Measurements from ENCODE around the gene CYP24A1.

The CYP24A1 gene

GRCh38 chr20:54184071-54184470 is 10.3 kb upstream of the CYP24A1 start:
- peaks cover 25% of the 10 kb centered on the region for H3K4me1 ChIP-seq (ENCODE audit: control insufficient read depth, insufficient read depth, low read length)
- H3K9me3 ChIP-seq (ENCODE audit: control insufficient read depth, low read length), result no peaks in the 10 kb centered on the region
- no peak overlapping the region for H3K4me3 ChIP-seq (ENCODE audit: low read length)
- H3K27me3 ChIP-seq (ENCODE audit: control insufficient read depth, insufficient read depth, low read length), result no peaks in the 10 kb centered on the region
- no peak overlapping the region for H3K9ac ChIP-seq (ENCODE audit: low read length)
- no peaks in the 10 kb centered on the region for H3K36me3 ChIP-seq (ENCODE audit: control insufficient read depth, insufficient read depth, low read length)

- Histone ChIP-seq H3K9me3 (ENCODE audit: control insufficient read depth, low read length) (no peaks in the 10 kb centered on the region), H3K4me3 (ENCODE audit: low read length) (no peak overlapping the region)
These were observed 7.1 kb upstream of the CYP24A1 start for GRCh38 chr20:54180931-54181330.

GRCh38 chr20:54179946-54180345 is 6.2 kb upstream of the CYP24A1 start:
- H3K4me3 ChIP-seq (ENCODE audit: low read length), result no peak overlapping the region
- H3K9me3 ChIP-seq (ENCODE audit: control insufficient read depth, low read length), result no peaks in the 10 kb centered on the region
- no peak overlapping the region for H3K9ac ChIP-seq (ENCODE audit: low read length)
- peaks cover 4% of the 10 kb centered on the region for H3K27me3 ChIP-seq (ENCODE audit: control insufficient read depth, insufficient read depth, low read length)
- H3K4me1 ChIP-seq (ENCODE audit: control insufficient read depth, insufficient read depth, low read length), result peaks cover 11% of the 10 kb centered on the region
- no peaks in the 10 kb centered on the region for H3K36me3 ChIP-seq (ENCODE audit: control insufficient read depth, insufficient read depth, low read length)

More at GRCh38 chr20:54180931-54181330, 7.1 kb upstream of the CYP24A1 start:
- no peaks in the 10 kb centered on the region for H3K27me3 ChIP-seq (ENCODE audit: control insufficient read depth, insufficient read depth, low read length)
- no peaks in the 10 kb centered on the region for H3K36me3 ChIP-seq (ENCODE audit: control insufficient read depth, insufficient read depth, low read length)
- H3K4me1 ChIP-seq (ENCODE audit: control insufficient read depth, insufficient read depth, low read length), result peaks cover 19% of the 10 kb centered on the region
- no peak overlapping the region for H3K9ac ChIP-seq (ENCODE audit: low read length)

GRCh38 chr20:54178256-54178655 is 4.5 kb upstream of the CYP24A1 start:
- no peak overlapping the region for H3K4me3 ChIP-seq (ENCODE audit: low read length)
- H3K36me3 ChIP-seq (ENCODE audit: control insufficient read depth, insufficient read depth, low read length), result no peaks in the 10 kb centered on the region
- H3K4me1 ChIP-seq (ENCODE audit: control insufficient read depth, insufficient read depth, low read length), result peaks cover 17% of the 10 kb centered on the region
- H3K9me3 ChIP-seq (ENCODE audit: control insufficient read depth, low read length), result no peaks in the 10 kb centered on the region
- H3K9ac ChIP-seq (ENCODE audit: low read length), result no peak overlapping the region
- peaks cover 21% of the 10 kb centered on the region for H3K27me3 ChIP-seq (ENCODE audit: control insufficient read depth, insufficient read depth, low read length)

GRCh38 chr20:54177378-54177777 is 3.6 kb upstream of the CYP24A1 start:
- peaks cover 24% of the 10 kb centered on the region for H3K4me1 ChIP-seq (ENCODE audit: control insufficient read depth, insufficient read depth, low read length)
- H3K9ac ChIP-seq (ENCODE audit: low read length), result no peak overlapping the region
- no peaks in the 10 kb centered on the region for H3K36me3 ChIP-seq (ENCODE audit: control insufficient read depth, insufficient read depth, low read length)
- H3K9me3 ChIP-seq (ENCODE audit: control insufficient read depth, low read length), result no peaks in the 10 kb centered on the region
- peaks cover 30% of the 10 kb centered on the region for H3K27me3 ChIP-seq (ENCODE audit: control insufficient read depth, insufficient read depth, low read length)
- H3K4me3 ChIP-seq (ENCODE audit: low read length), result no peak overlapping the region

GRCh38 chr20:54176610-54177009 is 2.8 kb upstream of the CYP24A1 start:
- H3K4me1 ChIP-seq (ENCODE audit: control insufficient read depth, insufficient read depth, low read length), result peaks cover 27% of the 10 kb centered on the region
- H3K27me3 ChIP-seq (ENCODE audit: control insufficient read depth, insufficient read depth, low read length), result peaks cover 38% of the 10 kb centered on the region
- no peak overlapping the region for H3K4me3 ChIP-seq (ENCODE audit: low read length)
- H3K9ac ChIP-seq (ENCODE audit: low read length), result no peak overlapping the region
- H3K9me3 ChIP-seq (ENCODE audit: control insufficient read depth, low read length), result no peaks in the 10 kb centered on the region
- no peaks in the 10 kb centered on the region for H3K36me3 ChIP-seq (ENCODE audit: control insufficient read depth, insufficient read depth, low read length)

GRCh38 chr20:54174457-54175175 is 830 bp upstream of the CYP24A1 start:
- Histone ChIP-seq H3K36me3 (ENCODE audit: control insufficient read depth, insufficient read depth, low read length) (no peaks in the 10 kb centered on the region), H3K4me1 (ENCODE audit: control insufficient read depth, insufficient read depth, low read length) (peaks cover 27% of the 10 kb centered on the region), H3K27me3 (ENCODE audit: control insufficient read depth, insufficient read depth, low read length) (peaks cover 52% of the 10 kb centered on the region), H3K4me3 (ENCODE audit: low read length) (no peak overlapping the region), H3K9ac (ENCODE audit: low read length) (no peak overlapping the region), H3K9me3 (ENCODE audit: control insufficient read depth, low read length) (no peaks in the 10 kb centered on the region)

GRCh38 chr20:54172856-54173652 is 732 bp downstream of the CYP24A1 start:
- no peak overlapping the region for H3K9ac ChIP-seq (ENCODE audit: low read length)
- H3K4me1 ChIP-seq (ENCODE audit: control insufficient read depth, insufficient read depth, low read length), result peaks cover 27% of the 10 kb centered on the region
- peaks cover 60% of the 10 kb centered on the region for H3K27me3 ChIP-seq (ENCODE audit: control insufficient read depth, insufficient read depth, low read length)
- H3K4me3 ChIP-seq (ENCODE audit: low read length), result no peak overlapping the region
- no peaks in the 10 kb centered on the region for H3K36me3 ChIP-seq (ENCODE audit: control insufficient read depth, insufficient read depth, low read length)
- no peaks in the 10 kb centered on the region for H3K9me3 ChIP-seq (ENCODE audit: control insufficient read depth, low read length)

- Histone ChIP-seq H3K4me3 (ENCODE audit: low read length) (no peak overlapping the region), H3K9me3 (ENCODE audit: control insufficient read depth, low read length) (no peaks in the 10 kb centered on the region), H3K9ac (ENCODE audit: low read length) (no peak overlapping the region), H3K36me3 (ENCODE audit: control insufficient read depth, insufficient read depth, low read length) (no peaks in the 10 kb centered on the region), H3K4me1 (ENCODE audit: control insufficient read depth, insufficient read depth, low read length) (peaks cover 27% of the 10 kb centered on the region), H3K27me3 (ENCODE audit: control insufficient read depth, insufficient read depth, low read length) (peaks cover 64% of the 10 kb centered on the region)
These were observed 1.3 kb downstream of the CYP24A1 start for GRCh38 chr20:54172532-54172855.

- Histone ChIP-seq H3K36me3 (ENCODE audit: control insufficient read depth, insufficient read depth, low read length) (no peaks in the 10 kb centered on the region), H3K4me1 (ENCODE audit: control insufficient read depth, insufficient read depth, low read length) (peaks cover 27% of the 10 kb centered on the region), H3K9ac (ENCODE audit: low read length) (no peak overlapping the region), H3K27me3 (ENCODE audit: control insufficient read depth, insufficient read depth, low read length) (peaks cover 64% of the 10 kb centered on the region), H3K9me3 (ENCODE audit: control insufficient read depth, low read length) (no peaks in the 10 kb centered on the region), H3K4me3 (ENCODE audit: low read length) (no peak overlapping the region)
These were observed 2.8 kb downstream of the CYP24A1 start for GRCh38 chr20:54170963-54171362.

GRCh38 chr20:54170026-54170471 is 3.7 kb downstream of the CYP24A1 start:
- no peaks in the 10 kb centered on the region for H3K36me3 ChIP-seq (ENCODE audit: control insufficient read depth, insufficient read depth, low read length)
- H3K9me3 ChIP-seq (ENCODE audit: control insufficient read depth, low read length), result no peaks in the 10 kb centered on the region
- peaks cover 61% of the 10 kb centered on the region for H3K27me3 ChIP-seq (ENCODE audit: control insufficient read depth, insufficient read depth, low read length)
- no peak overlapping the region for H3K4me3 ChIP-seq (ENCODE audit: low read length)
- H3K4me1 ChIP-seq (ENCODE audit: control insufficient read depth, insufficient read depth, low read length), result peaks cover 27% of the 10 kb centered on the region
- no peak overlapping the region for H3K9ac ChIP-seq (ENCODE audit: low read length)

All from mucosa of stomach (tissue), 1 donor.